ENCODE data around the gene CPLANE1.
"Not testable (repeated sequence)": the region's sequence is repeated elsewhere in the genome, so short reads cannot be mapped to it uniquely, and the experiment has no call there.

CPLANE1 gene

DNA sequence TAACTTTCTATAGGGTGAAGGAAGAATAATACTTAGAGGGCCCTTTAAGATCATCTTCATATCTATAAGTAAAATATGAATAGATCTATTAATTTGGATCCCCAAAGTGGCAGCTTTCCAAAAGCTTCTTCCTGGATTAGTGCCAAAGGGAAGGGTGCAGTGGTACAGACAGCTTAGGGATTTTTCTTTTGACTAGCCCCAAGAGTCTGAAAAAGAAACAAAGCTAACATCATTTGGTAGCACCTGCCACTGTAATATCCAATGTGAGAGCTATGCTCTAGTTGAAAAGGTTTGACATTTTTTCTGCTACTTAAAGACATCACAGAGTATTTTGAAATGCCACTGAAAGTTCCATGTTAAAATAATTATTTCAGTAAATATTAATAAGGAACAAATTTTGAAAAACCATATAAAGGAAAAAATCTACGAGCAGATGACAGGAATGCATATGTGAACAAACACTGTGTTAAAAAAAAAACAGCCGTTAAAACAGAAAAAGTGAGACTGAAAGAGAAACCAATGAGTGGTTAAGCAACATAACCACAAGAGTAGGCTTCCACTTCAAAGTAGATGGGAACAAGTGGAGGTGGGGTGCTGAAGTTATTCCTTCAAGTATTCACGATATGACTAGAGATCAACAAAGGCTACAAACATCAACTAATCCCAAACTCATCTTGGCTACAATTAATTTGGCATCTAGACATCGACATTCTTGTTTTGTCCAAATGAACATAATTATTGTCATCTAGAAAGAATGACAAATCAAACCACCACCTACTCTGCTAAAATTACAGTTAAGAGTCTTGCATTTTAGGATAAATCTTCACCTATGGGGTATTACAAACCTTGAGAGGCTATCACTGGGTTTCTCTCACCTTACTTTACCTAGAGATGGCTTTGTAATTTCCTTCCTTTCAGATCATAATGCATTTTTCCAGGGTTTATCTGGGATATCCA lies 137.5 kb downstream of the CPLANE1 start:
- H3K4me1 Mint-ChIP-seq = no peaks in the 10 kb centered on the region
- H3K9me3 Mint-ChIP-seq = no peaks in the 10 kb centered on the region
- TF ChIP-seq, protein P1, sequence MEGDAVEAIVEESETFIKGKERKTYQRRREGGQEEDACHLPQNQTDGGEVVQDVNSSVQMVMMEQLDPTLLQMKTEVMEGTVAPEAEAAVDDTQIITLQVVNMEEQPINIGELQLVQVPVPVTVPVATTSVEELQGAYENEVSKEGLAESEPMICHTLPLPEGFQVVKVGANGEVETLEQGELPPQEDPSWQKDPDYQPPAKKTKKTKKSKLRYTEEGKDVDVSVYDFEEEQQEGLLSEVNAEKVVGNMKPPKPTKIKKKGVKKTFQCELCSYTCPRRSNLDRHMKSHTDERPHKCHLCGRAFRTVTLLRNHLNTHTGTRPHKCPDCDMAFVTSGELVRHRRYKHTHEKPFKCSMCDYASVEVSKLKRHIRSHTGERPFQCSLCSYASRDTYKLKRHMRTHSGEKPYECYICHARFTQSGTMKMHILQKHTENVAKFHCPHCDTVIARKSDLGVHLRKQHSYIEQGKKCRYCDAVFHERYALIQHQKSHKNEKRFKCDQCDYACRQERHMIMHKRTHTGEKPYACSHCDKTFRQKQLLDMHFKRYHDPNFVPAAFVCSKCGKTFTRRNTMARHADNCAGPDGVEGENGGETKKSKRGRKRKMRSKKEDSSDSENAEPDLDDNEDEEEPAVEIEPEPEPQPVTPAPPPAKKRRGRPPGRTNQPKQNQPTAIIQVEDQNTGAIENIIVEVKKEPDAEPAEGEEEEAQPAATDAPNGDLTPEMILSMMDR (IDR thresholded peaks at IDR 0.05; ENCODE audit: unreplicated experiment in 3 of 3) = no peak
- no peaks in the 10 kb centered on the region for H3K27me3 Mint-ChIP-seq (ENCODE audit: low read depth)
- peaks cover 78% of the 10 kb centered on the region for H3K36me3 Mint-ChIP-seq (ENCODE audit: low read depth)
- H3K27ac Mint-ChIP-seq = no peak overlapping the region
- H3K4me3 Mint-ChIP-seq = no peak overlapping the region

DNA sequence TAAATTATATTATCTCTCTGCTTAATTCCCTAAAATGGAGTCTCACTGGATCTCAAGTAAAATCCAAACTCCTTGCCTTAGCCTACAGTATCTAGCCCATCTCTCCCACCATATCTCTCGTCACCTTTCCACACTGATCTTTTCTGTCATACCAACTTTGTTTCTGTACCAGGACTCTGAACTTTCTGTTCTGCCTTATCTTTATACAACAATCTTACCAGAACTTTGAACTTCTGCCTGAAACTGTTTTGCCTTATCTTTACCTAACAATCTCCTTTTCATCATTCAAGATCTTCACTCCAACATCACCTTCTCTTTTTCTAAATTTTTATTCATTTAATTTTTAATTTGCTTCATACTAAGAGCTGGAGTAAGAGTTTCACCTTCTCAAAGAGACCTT lies 139.0 kb downstream of the CPLANE1 start:
- no peaks in the 10 kb centered on the region for H3K9me3 Mint-ChIP-seq
- no peaks in the 10 kb centered on the region for H3K27me3 Mint-ChIP-seq (ENCODE audit: low read depth)
- H3K36me3 Mint-ChIP-seq (ENCODE audit: low read depth) = peaks cover 83% of the 10 kb centered on the region
- no peak overlapping the region for H3K4me3 Mint-ChIP-seq
- no peaks in the 10 kb centered on the region for H3K4me1 Mint-ChIP-seq
- TF ChIP-seq, protein P1 (IDR thresholded peaks at IDR 0.05; ENCODE audit: unreplicated experiment in 3 of 3) = no peak
- H3K27ac Mint-ChIP-seq = no peak overlapping the region

DNA sequence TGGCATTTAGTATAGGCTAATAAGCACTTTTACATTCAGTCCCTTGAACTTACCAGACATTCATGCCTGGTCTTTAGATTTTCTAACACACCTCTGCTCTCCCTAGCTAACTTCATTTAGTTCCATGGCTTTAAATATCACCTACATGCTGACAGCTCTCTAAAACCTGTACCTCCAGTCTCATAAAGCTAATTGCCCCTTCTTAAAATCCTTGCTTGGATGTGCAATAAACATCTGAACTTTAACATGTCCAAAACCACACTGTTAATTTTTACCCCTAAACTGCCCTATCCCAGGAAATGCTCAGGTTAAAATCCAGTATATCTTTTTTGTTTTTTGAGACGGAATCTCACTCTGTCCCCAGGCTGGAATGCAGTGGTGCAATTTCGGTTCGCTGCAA lies 139.8 kb downstream of the CPLANE1 start:
- Mint-ChIP-seq H3K4me3 (no peak overlapping the region), H3K27me3 (ENCODE audit: low read depth) (no peaks in the 10 kb centered on the region), H3K9me3 (no peaks in the 10 kb centered on the region), H3K27ac (no peak overlapping the region), H3K36me3 (ENCODE audit: low read depth) (peaks cover 85% of the 10 kb centered on the region), H3K4me1 (no peaks in the 10 kb centered on the region)
- TF ChIP-seq, protein P1 (IDR thresholded peaks at IDR 0.05; ENCODE audit: unreplicated experiment in 3 of 3) = no peak

GRCh38 chr5:37103302-37103701 lies 145.9 kb downstream of the CPLANE1 start:
- TF ChIP-seq, protein P1 (IDR thresholded peaks at IDR 0.05; ENCODE audit: unreplicated experiment in 3 of 3) = no peak
- H3K9me3 Mint-ChIP-seq = peaks cover 57% of the 10 kb centered on the region
- no peak overlapping the region for H3K4me3 Mint-ChIP-seq
- H3K4me1 Mint-ChIP-seq = no peaks in the 10 kb centered on the region
- H3K27me3 Mint-ChIP-seq (ENCODE audit: low read depth) = no peaks in the 10 kb centered on the region
- peaks cover 99% of the 10 kb centered on the region for H3K36me3 Mint-ChIP-seq (ENCODE audit: low read depth)
- H3K27ac Mint-ChIP-seq = no peak overlapping the region

DNA sequence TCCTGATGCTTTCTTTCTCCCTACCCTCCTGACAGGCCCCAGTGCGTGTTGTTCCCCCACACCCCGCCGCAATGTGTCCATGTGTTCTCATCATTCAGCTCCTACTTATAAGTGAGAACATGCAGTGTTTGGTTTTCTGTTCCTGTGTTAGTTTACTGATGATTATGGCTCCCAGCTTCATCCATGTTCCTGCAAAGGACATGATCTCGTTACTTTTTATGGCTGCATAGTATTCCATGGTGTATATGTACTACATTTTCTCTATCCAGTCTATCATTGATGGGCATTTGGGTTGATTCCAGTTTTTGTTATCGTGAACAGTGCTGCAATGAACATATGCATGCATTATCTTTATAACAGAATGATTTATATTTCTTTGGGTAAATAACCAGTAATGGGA lies 149.9 kb downstream of the CPLANE1 start:
- Mint-ChIP-seq H3K9me3 (peaks cover 91% of the 10 kb centered on the region), H3K36me3 (ENCODE audit: low read depth) (peaks cover 99% of the 10 kb centered on the region)
- H3K27ac Mint-ChIP-seq; H3K4me3 Mint-ChIP-seq; H3K4me1 Mint-ChIP-seq; H3K27me3 Mint-ChIP-seq (ENCODE audit: low read depth): not testable (repeated sequence)

DNA sequence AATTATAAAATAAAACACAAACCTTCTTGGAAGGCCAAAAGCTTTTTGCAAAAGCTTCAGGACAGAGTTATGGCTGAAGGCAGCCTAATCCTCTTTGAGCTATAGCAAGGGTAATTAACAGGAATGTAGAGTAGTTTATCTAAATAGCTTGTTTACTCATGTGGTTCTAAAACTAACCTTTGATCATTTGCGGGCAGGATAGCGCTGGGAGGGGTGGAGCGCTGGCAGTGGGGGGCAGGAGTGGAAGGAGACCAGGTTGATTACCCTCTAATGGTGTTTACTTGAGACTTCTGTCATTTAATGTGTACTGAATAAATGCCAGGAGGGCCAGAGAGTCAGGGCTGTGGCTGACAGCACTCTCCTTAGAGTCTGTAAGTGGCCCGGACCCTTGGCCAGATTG lies 155.4 kb downstream of the CPLANE1 start:
- H3K27ac Mint-ChIP-seq; H3K4me1 Mint-ChIP-seq; H3K4me3 Mint-ChIP-seq; H3K27me3 Mint-ChIP-seq (ENCODE audit: low read depth): not testable (repeated sequence)
- H3K36me3 Mint-ChIP-seq (ENCODE audit: low read depth) = peaks cover 96% of the 10 kb centered on the region
- peaks cover 73% of the 10 kb centered on the region for H3K9me3 Mint-ChIP-seq

DNA sequence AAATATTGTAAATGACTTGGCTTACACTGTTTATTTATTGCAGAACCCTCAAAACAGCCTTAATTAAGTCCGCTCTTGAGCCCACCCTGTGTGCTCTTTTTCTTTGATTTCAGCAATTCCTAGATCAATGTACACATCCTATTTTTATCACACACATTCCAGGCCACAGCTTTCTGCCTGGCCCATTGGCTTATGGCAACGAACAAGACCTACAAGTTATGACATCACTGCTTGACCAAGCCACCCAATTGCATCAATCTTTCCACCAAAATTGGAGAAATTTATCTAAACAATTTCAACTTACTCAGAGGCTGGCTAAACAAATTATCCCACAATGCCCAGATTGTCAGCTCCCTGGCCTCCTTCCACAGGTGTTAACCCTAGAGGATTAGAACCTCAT lies 158.4 kb downstream of the CPLANE1 start:
- no peak overlapping the region for H3K27ac Mint-ChIP-seq
- H3K27me3 Mint-ChIP-seq (ENCODE audit: low read depth) = no peaks in the 10 kb centered on the region
- TF ChIP-seq, protein P1 (IDR thresholded peaks at IDR 0.05; ENCODE audit: unreplicated experiment in 3 of 3) = no peak
- H3K4me3 Mint-ChIP-seq = no peak overlapping the region
- H3K4me1 Mint-ChIP-seq = no peaks in the 10 kb centered on the region
- H3K9me3 Mint-ChIP-seq = peaks cover 64% of the 10 kb centered on the region
- peaks cover 97% of the 10 kb centered on the region for H3K36me3 Mint-ChIP-seq (ENCODE audit: low read depth)
